ENCODE measurements around the gene ONECUT3.

ONECUT3 gene

GRCh38 chr19:1799695-1800342 is 46.5 kb downstream of the ONECUT3 start:
- peak; percentile 25 for DNase-seq

- no peak for DNase-seq
These were observed 51.6 kb downstream of the ONECUT3 start for GRCh38 chr19:1804858-1805257.

GRCh38 chr19:1805401-1806183 is 52.3 kb downstream of the ONECUT3 start:
- DNase-seq = no peak

GRCh38 chr19:1806184-1807029 is 53.1 kb downstream of the ONECUT3 start:
- no peak for DNase-seq

- no peak for DNase-seq
These were observed 53.9 kb downstream of the ONECUT3 start for GRCh38 chr19:1807030-1807694.

- DNase-seq = no peak
These were observed 54.5 kb downstream of the ONECUT3 start for GRCh38 chr19:1807695-1808394.

- no peak for DNase-seq
These were observed 55.1 kb downstream of the ONECUT3 start for GRCh38 chr19:1808395-1808731.

GRCh38 chr19:1809678-1810077 is 56.4 kb downstream of the ONECUT3 start:
- DNase-seq = no peak

GRCh38 chr19:1810439-1811160 is 57.3 kb downstream of the ONECUT3 start:
- DNase-seq = no peak

- DNase-seq = peak; percentile 36
These were observed 58.2 kb downstream of the ONECUT3 start for GRCh38 chr19:1811472-1811894.

GRCh38 chr19:1811942-1812425 is 58.7 kb downstream of the ONECUT3 start, which contains the start of gene ATP8B3:
Gene ATP8B3 (minus strand): TSS chr19:1812276. CDS start chr19:1811736, 540 bp downstream.
- DNase-seq = no peak

GRCh38 chr19:1812426-1813191 is 59.3 kb downstream of the ONECUT3 start:
- peak; percentile 85 for DNase-seq

GRCh38 chr19:1813192-1814182 is 60.2 kb downstream of the ONECUT3 start:
- no peak for DNase-seq

- no peak for DNase-seq
These were observed 61.1 kb downstream of the ONECUT3 start for GRCh38 chr19:1814391-1814790.

- no peak for DNase-seq
These were observed 61.7 kb downstream of the ONECUT3 start for GRCh38 chr19:1814833-1815604.

- no peak for DNase-seq
These were observed 62.6 kb downstream of the ONECUT3 start for GRCh38 chr19:1815605-1816529.
